RKO (cell line): ENCODE measurements around the gene KANSL1L.
A peak's percentile ranks its signal among the peaks of the same experiment; 100 is the strongest.
"Not testable (repeated sequence)": the region's sequence is repeated elsewhere in the genome, so short reads cannot be mapped to it uniquely, and the experiment has no call there.

Experiments
- DNase-seq: peaks from one replicate; pipeline ENCODE4 v3.0.0-alpha.2; 2016; ENCODE audit warnings: low spot score

KANSL1L gene

GRCh38 chr2:210179351-210179990, 8.3 kb upstream of the KANSL1L start:
- no peak for DNase-seq

DNA sequence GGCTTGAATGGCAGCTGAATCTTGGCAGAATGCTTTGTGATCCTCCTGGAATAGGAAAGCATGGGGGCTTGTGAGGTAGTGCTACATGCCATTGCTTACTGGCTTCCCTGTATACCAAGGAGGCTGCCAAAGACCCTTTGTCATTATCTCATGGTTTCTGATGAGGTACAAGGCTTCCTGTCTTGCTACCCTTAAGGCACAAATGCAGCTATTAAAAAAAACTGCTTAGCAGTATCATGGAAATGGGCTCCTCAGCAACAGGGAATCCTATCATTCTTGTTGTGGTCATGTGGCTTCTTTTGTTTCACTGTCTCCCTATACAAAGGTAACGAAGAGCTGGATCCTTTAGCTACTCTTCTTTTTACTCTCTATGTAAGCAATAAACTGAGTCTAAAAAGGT, 6.6 kb upstream of the KANSL1L start:
- no peak for DNase-seq

DNA sequence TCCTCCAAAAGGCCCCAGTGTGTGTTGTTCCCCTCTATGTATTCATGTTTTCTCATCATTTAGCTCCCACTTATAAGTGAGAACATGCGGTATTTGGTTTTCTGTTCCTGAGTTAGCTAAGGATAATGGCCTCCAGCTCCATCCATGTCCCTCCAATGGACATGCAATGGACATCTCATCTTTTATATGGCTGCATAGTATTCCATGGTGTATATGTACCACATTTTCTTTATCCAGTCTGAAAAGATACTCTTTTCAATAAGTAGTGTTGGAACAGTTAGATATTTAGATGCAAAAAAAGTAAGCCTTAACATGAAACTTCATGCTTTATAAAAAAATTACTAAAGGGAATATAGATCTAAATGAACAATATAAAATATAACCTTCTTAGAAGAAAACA, 5.9 kb upstream of the KANSL1L start:
- DNase-seq, result not testable (repeated sequence)

GRCh38 chr2:210174086-210174485, 2.9 kb upstream of the KANSL1L start:
- no peak for DNase-seq

DNA sequence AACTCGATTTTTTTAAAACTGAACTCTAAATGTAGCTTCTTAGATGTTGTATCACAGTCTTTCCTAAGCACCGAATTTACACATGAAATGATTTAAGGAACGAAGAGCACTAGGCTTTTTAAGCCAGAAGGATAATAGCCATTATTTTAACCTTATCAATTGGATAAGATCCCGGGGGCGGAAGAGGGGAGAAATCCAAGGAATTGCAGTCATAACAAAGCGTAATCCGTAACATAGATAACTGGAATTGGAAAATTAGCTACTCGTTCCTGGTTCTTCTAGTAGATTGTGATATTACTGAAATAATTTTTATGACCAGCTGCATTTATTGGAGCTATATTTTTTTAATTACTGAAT, 988 bp upstream of the KANSL1L start:
- no peak for DNase-seq

GRCh38 chr2:210170446-210171303, 534 bp downstream of the KANSL1L start:
- DNase-seq, result peak; percentile 93

GRCh38 chr2:210170196-210170445, 1.1 kb downstream of the KANSL1L start:
- DNase-seq, result no peak

GRCh38 chr2:210169516-210170195, 1.6 kb downstream of the KANSL1L start:
- peak; percentile 86 for DNase-seq

DNA sequence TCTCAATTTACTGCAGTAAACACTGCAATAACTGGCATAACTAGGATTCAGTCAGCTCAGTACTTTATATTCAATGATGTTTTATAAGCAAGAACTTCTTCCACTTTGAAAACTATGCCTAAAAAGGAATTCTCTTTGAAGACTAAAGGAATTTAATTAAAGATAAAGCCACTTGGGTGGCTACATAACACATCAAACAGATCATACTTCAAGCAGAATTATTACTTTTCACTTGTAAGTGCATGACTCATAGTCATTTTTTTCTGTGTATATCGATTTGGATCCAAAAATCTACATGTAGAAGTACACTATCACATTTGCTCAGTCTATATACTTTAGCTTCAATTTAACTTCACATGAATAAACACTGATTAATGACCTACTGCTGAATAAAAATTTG, 4.0 kb downstream of the KANSL1L start:
- no peak for DNase-seq

DNA sequence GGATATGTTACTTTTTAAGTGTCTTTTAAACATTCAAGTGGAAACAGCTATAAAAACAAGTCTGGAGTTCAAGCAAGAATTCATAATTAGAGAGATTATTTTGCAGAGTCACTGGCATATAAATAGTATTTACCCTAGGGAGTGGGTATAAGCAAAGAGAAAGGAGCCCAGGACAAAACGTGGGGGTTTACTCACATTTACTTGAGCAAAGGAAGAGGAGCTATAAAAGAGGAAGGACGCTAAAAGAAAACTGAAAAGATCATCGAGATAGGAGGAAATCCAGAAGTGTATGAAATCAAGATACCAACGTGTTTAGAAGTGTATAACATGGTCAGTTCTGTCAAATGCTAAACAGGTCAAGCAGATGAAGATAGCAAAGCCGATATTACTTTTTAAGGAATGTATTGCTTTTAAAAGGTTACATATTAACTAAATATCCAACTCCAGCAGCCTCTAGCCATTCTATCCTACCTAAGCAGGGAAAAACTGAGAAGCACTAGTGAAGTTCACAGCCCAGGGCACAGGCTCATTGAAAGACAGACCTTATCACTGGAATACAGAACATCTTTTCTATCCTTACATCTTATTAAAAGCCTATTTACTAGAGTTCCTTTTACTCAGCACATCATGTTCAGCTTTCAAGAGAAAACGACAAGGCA, 8.6 kb downstream of the KANSL1L start:
- no peak for DNase-seq

- DNase-seq, result no peak
Observed at GRCh38 chr2:210159059-210159458, 12.2 kb downstream of the KANSL1L start.

GRCh38 chr2:210158236-210158635, 13.0 kb downstream of the KANSL1L start:
- no peak for DNase-seq

- DNase-seq, result no peak
Observed at GRCh38 chr2:210157526-210157925, 13.7 kb downstream of the KANSL1L start.

- no peak for DNase-seq
Observed at GRCh38 chr2:210147614-210148013, 23.6 kb downstream of the KANSL1L start.

- DNase-seq, result no peak
Observed at GRCh38 chr2:210132239-210132638, 39.0 kb downstream of the KANSL1L start.

GRCh38 chr2:210128961-210129360, 42.2 kb downstream of the KANSL1L start:
- no peak for DNase-seq

DNA sequence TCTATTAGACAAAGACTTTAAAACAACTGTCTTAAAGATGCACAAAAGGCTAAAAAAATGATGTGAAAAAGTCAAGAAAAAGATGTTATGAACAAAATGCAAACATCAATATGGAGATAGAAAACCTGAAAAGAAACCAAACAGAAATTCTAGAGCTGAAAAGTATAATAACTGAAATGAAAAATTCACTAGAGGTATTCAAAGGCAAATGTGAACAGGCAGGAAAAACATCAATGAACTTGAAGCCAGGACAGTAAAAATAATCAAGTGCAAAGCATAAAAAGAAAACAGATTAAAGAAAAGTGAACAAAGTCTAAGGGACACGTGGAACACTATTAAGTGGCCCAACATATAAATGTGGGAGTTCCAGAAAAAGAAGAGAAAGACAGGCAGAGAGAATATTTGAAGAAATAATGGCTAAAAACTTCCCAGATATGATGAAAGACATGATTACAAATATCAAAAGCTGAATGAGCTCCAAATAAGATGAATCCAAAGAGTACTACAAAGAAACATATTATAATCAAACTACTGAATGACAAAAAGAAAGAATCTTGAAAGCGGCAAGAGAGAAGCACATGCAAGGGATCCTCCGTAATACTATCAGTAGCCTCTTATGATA, 57.5 kb downstream of the KANSL1L start:
- no peak for DNase-seq

GRCh38 chr2:210112871-210113270, 58.3 kb downstream of the KANSL1L start:
- DNase-seq, result no peak

DNA sequence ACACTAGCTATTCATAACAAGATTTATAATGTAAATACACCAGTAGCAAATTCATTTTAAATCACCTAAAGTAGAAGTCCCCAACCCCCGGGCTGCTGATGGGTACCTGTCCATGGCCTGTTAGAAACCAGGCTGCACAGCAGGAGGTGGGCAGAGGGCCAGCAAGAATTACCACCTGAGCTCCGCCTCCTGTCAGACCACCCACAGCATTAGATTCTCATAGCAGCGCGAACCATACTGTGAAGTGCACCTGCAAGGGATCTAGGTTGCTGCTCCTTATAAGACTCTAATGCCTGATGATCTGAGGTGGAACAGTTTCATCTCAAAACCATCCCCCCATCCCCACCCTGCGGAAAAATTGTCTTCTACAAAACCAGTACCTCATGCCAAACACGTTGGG, 71.3 kb downstream of the KANSL1L start:
- DNase-seq, result no peak

GRCh38 chr2:210094787-210095186, 76.4 kb downstream of the KANSL1L start:
- no peak for DNase-seq

- DNase-seq, result peak; percentile 12
Observed at GRCh38 chr2:210092791-210093190, 78.4 kb downstream of the KANSL1L start.

DNA sequence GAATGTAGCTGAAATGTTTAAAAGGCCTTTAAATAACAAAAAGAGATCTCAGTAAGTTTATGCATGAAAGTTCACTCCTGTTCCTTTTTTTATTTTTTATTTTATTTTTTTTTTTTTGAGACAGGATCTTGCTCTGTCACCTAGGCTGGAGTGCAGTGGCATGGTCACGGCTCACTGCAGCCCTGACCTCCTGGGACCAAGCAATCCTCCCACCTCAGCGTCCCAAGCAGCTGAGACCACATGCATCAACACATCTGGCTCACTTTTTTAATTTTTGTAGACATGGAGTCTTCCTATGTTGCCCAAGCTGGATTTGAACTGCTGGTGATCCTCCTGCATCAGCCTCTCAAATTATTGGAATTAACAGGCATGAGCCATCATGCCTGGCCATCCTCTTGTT, 84.3 kb downstream of the KANSL1L start:
- no peak for DNase-seq
